T-helper 1 cell treated with Interleukin-12 subunit alpha and Interleukin-12 subunit beta and Interleukin-4 antibody, amounts not matched to agents 30 ng/mL and 1 ng/mL, for 36 hours (primary cell): Measurements from ENCODE around the gene LYZL1. TPM values are rescaled to one million over a fixed set of nuclear protein-coding genes. Genes with fewer than 3 reads are reported as not detected.
"Not testable (repeated sequence)": the region's sequence is repeated elsewhere in the genome, so short reads cannot be mapped to it uniquely, and the experiment has no call there.

Source experiments
- intact Hi-C: fragments of 100-400 bp; cut with micrococcal nuclease; formaldehyde crosslinking; loops from one replicate; pipeline ENCODE4 v1.15.1; 2024
- total RNA-seq: library from RNA; stranded (reverse); gene quantifications from 2 replicates; pipeline ENCODE4 v1.2.3, GENCODE V29; 2022

LYZL1 gene
- total RNA-seq, 1 donor from 2014 or later: not detected

GRCh38 chr10:29327746-29328102 lies 38.9 kb downstream of the LYZL1 start:
- intact Hi-C loops: no loop called here

- intact Hi-C loops: no loop called here
These were observed 40.1 kb downstream of the LYZL1 start for GRCh38 chr10:29328983-29329382.

GRCh38 chr10:29329420-29329819 lies 40.5 kb downstream of the LYZL1 start:
- intact Hi-C loops: no loop called here

- intact Hi-C loops: no loop called here
These were observed 43.3 kb downstream of the LYZL1 start for GRCh38 chr10:29332061-29332760.

- intact Hi-C loops: no loop called here
These were observed 43.9 kb downstream of the LYZL1 start for GRCh38 chr10:29332761-29333148.

GRCh38 chr10:29337526-29337925 lies 48.7 kb downstream of the LYZL1 start:
- intact Hi-C loops: not testable (repeated sequence)

- intact Hi-C loops: no loop called here
These were observed 54.8 kb downstream of the LYZL1 start for GRCh38 chr10:29343607-29344038.

- intact Hi-C loops: no loop called here
These were observed 55.4 kb downstream of the LYZL1 start for GRCh38 chr10:29344073-29344820.

- intact Hi-C loops: no loop called here
These were observed 56.5 kb downstream of the LYZL1 start for GRCh38 chr10:29345144-29345909.

- intact Hi-C loops: no loop called here
These were observed 57.0 kb downstream of the LYZL1 start for GRCh38 chr10:29345910-29346209.

GRCh38 chr10:29346296-29347001 lies 57.6 kb downstream of the LYZL1 start:
- intact Hi-C loops: no loop called here

- intact Hi-C loops: no loop called here
These were observed 60.0 kb downstream of the LYZL1 start for GRCh38 chr10:29348836-29349235.

- intact Hi-C loops: no loop called here
These were observed 64.4 kb downstream of the LYZL1 start for GRCh38 chr10:29353305-29353704.

- intact Hi-C loops: no loop called here
These were observed 65.2 kb downstream of the LYZL1 start for GRCh38 chr10:29353887-29354561.

- intact Hi-C loops: no loop called here
These were observed 66.6 kb downstream of the LYZL1 start for GRCh38 chr10:29355411-29355991.

- intact Hi-C loops: no loop called here
These were observed 68.1 kb downstream of the LYZL1 start for GRCh38 chr10:29356931-29357330.

GRCh38 chr10:29358010-29358616 lies 69.2 kb downstream of the LYZL1 start:
- intact Hi-C loops: no loop called here

- intact Hi-C loops: not testable (repeated sequence)
These were observed 71.5 kb downstream of the LYZL1 start for GRCh38 chr10:29360215-29360853.
